K562 (cell line): ENCODE measurements around the gene FANCI. TPM values are rescaled to one million over a fixed set of nuclear protein-coding genes. Genes with fewer than 3 reads are reported as not detected.

Source experiments
- ARID3A ChIP-seq: IDR thresholded peaks from 2 replicates; pipeline ENCODE4 v1.6.1; 2012; ENCODE audit warnings: low read depth, low read length, improper control_type of control experiment, borderline replicate concordance
- CBX1 ChIP-seq: sonication (generic); IDR thresholded peaks from 2 replicates; pipeline ENCODE4 v1.6.1; 2016; ENCODE audit warnings: antibody characterized with exemption, low read depth, mild to moderate bottlenecking
- EWSR1 ChIP-seq: fragments of 450-650 bp; IDR thresholded peaks from 2 replicates; pipeline ENCODE4 v1.6.1; 2018; ENCODE audit warnings: borderline replicate concordance, mild to moderate bottlenecking, low read depth, moderate library complexity; ENCODE audit not compliant: partially characterized antibody
- LEF1 ChIP-seq: fragments of 450-650 bp; IDR thresholded peaks from 2 replicates; pipeline ENCODE4 v1.6.1; 2016; ENCODE audit warnings: mild to moderate bottlenecking
- MED1 ChIP-seq: sonication (generic); formaldehyde crosslinking; IDR thresholded peaks from 2 replicates; pipeline ENCODE4 v1.8.1; 2023; ENCODE audit warnings: missing genetic modification reagents, borderline replicate concordance
- NFATC3 ChIP-seq: fragments of 450-650 bp; IDR thresholded peaks from 2 replicates; pipeline ENCODE4 v1.6.1; 2017; ENCODE audit warnings: mild to moderate bottlenecking
- PTRF ChIP-seq: fragments of 450-650 bp; IDR thresholded peaks from 2 replicates; pipeline ENCODE4 v1.6.1; 2016; ENCODE audit warnings: mild to moderate bottlenecking, missing genetic modification characterization, missing compliant biosample characterization
- SOX6 ChIP-seq: fragments of 450-650 bp; IDR thresholded peaks from 2 replicates; pipeline ENCODE4 v1.6.1; 2014; ENCODE audit warnings: mild to moderate bottlenecking
- ZNF121 ChIP-seq: sonication (generic); formaldehyde crosslinking; conservative IDR thresholded peaks from 2 replicates; pipeline ENCODE4 v1.8.0; 2022; ENCODE audit warnings: missing genetic modification reagents
- polyA plus RNA-seq, 8 experiments: library from polyadenylated mRNA; depleted of rRNA in 4 of 8; stranded (reverse) in 5 of 8; unstranded in 3 of 8; fragments of >200 nt; fragmentation: Nextera tagmentation in 2 of 8; fragmentation: Illumina TruSeq in 1 of 8; extraction: Ambion mirVana in 2 of 8; extraction: Trizol in 1 of 8; gene quantifications; 2 replicates each; pipeline versions ENCODE4 v1.2.1 to v1.2.3, GENCODE V29; 2011 to 2014; ENCODE audit warnings: inconsistent platforms in 1 of 8, missing spikeins in 1 of 8
- total RNA-seq, 7 experiments: library from RNA; depleted of rRNA in 6 of 7; stranded (reverse); fragments of >200 nt in 6 of 7; fragmentation: Illumina TruSeq in 2 of 7; extraction: Trizol in 2 of 7; gene quantifications; 2 replicates each; pipeline versions ENCODE4 v1.2.1 to v1.2.3, GENCODE V29; 2011 to 2021; ENCODE audit warnings: low replicate concordance in 1 of 7
- TF ChIP-seq, protein P1 (sequence below): fragments of 450-650 bp; IDR thresholded peaks from 2 replicates; pipeline ENCODE4 v1.6.1; 2017; ENCODE audit warnings: antibody characterized with exemption
- TF ChIP-seq, protein P2 (sequence below), 2 experiments: IDR thresholded peaks in 1 of 2; conservative IDR thresholded peaks in 1 of 2; 2 replicates each; pipeline ENCODE4 v1.6.1; 2016; ENCODE audit warnings: low read depth in 2 of 2, mild to moderate bottlenecking in 1 of 2, missing compliant biosample characterization in 1 of 2, missing genetic modification characterization in 1 of 2, moderate library complexity in 1 of 2
- TF ChIP-seq, protein P3 (sequence below): fragments of 250-450 bp; sonication (Bioruptor Pico); IDR thresholded peaks from 2 replicates; pipeline ENCODE4 v1.8.0; 2021; ENCODE audit warnings: borderline replicate concordance, mild to moderate bottlenecking, moderate library complexity; ENCODE audit not compliant: poor library complexity, severe bottlenecking
- TF ChIP-seq, protein P4 (sequence below), 2 experiments: fragments of 450-650 bp in 1 of 2; IDR thresholded peaks; 2 replicates each; pipeline ENCODE4 v1.6.1; 2011 to 2017; ENCODE audit warnings: low read depth in 2 of 2, antibody characterized with exemption in 1 of 2, borderline replicate concordance in 1 of 2, low read length in 1 of 2, mild to moderate bottlenecking in 1 of 2, mixed read lengths in 1 of 2; ENCODE audit not compliant: control insufficient read depth in 1 of 2

The FANCI gene
- total and polyA plus RNA-seq, 9 of the 15 experiments (the other 6 are each of a cell fraction or from before 2014, with no cell fraction given), result 72.1 to 165 (median 131) TPM

- TF ChIP-seq, protein P1, sequence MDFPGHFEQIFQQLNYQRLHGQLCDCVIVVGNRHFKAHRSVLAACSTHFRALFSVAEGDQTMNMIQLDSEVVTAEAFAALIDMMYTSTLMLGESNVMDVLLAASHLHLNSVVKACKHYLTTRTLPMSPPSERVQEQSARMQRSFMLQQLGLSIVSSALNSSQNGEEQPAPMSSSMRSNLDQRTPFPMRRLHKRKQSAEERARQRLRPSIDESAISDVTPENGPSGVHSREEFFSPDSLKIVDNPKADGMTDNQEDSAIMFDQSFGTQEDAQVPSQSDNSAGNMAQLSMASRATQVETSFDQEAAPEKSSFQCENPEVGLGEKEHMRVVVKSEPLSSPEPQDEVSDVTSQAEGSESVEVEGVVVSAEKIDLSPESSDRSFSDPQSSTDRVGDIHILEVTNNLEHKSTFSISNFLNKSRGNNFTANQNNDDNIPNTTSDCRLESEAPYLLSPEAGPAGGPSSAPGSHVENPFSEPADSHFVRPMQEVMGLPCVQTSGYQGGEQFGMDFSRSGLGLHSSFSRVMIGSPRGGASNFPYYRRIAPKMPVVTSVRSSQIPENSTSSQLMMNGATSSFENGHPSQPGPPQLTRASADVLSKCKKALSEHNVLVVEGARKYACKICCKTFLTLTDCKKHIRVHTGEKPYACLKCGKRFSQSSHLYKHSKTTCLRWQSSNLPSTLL, result no peak
- TF ChIP-seq CBX1 (no peak; the same call in 1 of the 2 replicates), NFATC3 (no peak), PTRF (no peak), ZNF121 (CRISPR knock-in tag) (0 out of 2 replicates have a peak, but pooled peaks have one; percentile 25), ARID3A (no peak), EWSR1 (no peak), MED1 (CRISPR knock-in tag) (no peak), LEF1 (0 out of 2 replicates have a peak, but pooled peaks have one; percentile 9), SOX6 (peak; percentile 59)
- TF ChIP-seq, protein P2, sequence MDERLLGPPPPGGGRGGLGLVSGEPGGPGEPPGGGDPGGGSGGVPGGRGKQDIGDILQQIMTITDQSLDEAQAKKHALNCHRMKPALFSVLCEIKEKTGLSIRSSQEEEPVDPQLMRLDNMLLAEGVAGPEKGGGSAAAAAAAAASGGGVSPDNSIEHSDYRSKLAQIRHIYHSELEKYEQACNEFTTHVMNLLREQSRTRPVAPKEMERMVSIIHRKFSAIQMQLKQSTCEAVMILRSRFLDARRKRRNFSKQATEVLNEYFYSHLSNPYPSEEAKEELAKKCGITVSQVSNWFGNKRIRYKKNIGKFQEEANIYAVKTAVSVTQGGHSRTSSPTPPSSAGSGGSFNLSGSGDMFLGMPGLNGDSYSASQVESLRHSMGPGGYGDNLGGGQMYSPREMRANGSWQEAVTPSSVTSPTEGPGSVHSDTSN (CRISPR knock-in tag; IDR thresholded peaks at IDR 0.05; ENCODE audit: low read depth), result no peak
- TF ChIP-seq, protein P2 (tag; conservative IDR thresholded peaks at IDR 0.05; ENCODE audit: low read depth), result no peak
- TF ChIP-seq, protein P3, sequence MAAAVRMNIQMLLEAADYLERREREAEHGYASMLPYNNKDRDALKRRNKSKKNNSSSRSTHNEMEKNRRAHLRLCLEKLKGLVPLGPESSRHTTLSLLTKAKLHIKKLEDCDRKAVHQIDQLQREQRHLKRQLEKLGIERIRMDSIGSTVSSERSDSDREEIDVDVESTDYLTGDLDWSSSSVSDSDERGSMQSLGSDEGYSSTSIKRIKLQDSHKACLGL (CRISPR knock-in tag), result no peak
- TF ChIP-seq, protein P4, sequence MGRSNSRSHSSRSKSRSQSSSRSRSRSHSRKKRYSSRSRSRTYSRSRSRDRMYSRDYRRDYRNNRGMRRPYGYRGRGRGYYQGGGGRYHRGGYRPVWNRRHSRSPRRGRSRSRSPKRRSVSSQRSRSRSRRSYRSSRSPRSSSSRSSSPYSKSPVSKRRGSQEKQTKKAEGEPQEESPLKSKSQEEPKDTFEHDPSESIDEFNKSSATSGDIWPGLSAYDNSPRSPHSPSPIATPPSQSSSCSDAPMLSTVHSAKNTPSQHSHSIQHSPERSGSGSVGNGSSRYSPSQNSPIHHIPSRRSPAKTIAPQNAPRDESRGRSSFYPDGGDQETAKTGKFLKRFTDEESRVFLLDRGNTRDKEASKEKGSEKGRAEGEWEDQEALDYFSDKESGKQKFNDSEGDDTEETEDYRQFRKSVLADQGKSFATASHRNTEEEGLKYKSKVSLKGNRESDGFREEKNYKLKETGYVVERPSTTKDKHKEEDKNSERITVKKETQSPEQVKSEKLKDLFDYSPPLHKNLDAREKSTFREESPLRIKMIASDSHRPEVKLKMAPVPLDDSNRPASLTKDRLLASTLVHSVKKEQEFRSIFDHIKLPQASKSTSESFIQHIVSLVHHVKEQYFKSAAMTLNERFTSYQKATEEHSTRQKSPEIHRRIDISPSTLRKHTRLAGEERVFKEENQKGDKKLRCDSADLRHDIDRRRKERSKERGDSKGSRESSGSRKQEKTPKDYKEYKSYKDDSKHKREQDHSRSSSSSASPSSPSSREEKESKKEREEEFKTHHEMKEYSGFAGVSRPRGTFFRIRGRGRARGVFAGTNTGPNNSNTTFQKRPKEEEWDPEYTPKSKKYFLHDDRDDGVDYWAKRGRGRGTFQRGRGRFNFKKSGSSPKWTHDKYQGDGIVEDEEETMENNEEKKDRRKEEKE (IDR thresholded peaks at IDR 0.05; ENCODE audit: borderline replicate concordance in 1 of 2, control insufficient read depth in 1 of 2, low read depth in 2 of 2, low read length in 1 of 2), result peak in 1 of 2 experiments; percentile 86; a peak in 1 of 4 replicates
Observed at GRCh38 chr15:89243691-89244573, at the start of gene FANCI (continued).
